Bone marrow (tissue), 2 donors: ENCODE results near the gene YES1.
"Not testable (repeated sequence)": the region's sequence is repeated elsewhere in the genome, so short reads cannot be mapped to it uniquely, and the experiment has no call there.

Experiments
- DNase-seq, 2 donors: peaks; one replicate each; lab custom pipeline; 2025; lab: John Stamatoyannopoulos, UW

The YES1 gene

DNA sequence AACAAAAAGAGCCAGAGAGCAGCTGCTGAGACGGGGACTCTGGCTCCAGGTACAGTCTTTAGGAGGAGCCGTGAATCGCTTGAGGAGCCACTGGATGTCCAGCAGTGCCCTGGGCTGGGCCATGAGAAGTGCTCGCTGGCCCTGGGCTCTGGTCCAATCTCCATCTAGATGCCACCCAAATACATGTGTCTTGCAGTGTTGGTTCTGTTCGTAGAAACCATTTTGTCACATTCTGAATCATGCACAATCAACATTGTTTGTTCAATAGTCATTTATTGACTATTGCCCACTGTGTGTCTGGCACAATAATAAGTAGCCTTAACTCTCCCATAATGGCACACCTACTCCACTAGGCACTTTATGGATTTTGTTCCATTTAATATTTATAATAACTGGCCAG is 128.5 kb downstream of the YES1 start:
- no peak for DNase-seq

DNA sequence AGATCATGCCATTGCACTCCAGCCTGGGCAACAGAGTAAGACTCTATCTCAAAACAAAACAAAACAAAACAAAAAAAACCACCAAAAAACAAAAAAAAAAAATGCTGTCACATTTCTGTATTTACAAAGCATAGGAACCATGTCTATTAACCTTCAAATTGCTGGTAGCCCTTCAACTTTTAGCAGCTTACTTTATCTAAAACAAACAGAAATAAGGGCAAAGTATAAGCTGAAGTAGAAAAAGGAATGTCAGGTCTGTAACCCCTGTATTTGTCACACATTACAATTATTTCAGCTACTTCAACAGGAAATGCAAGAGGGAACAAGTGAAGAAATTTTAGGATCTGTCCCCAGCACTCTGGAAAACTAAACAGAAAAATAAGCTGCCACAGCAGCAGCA is 129.2 kb downstream of the YES1 start:
- DNase-seq, result no peak

DNA sequence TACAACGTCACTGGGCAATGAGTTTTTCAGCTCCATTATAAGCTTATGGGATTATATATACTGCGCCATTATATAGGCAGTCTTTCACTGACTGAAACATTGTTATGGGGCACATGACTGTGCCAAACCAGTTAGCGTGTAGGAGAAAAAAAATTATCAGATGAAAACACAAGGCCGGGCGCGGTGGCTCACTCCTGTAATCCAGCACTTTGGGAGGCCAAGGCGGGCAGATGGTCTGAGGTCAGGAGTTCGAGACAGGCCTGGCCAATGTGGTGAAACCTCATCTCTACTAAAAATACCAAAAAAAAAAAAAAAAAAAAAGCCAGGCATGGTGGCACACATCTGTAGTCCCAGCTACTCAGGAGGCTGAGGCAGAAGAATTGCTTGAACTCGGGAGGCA is 129.6 kb downstream of the YES1 start:
- not testable (repeated sequence) for DNase-seq

DNA sequence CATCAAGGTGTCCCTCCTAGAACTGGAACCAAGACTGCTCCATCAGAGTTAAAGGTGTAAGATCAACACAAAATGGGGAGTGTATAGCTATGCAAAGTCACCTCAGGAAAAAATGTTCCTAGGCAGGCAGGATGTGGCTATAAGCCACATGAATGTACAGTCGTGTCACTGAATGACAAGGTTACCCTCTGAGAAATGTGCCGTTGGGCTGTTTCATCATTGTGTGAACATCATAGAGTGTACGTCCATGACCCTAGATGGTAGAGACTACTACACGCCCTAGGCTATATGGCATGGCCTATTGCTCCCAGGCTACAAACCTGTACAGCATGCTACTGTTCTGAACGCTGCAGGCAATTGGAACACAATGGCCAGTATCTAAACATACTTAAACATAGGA is 130.1 kb downstream of the YES1 start:
- DNase-seq, result no peak

DNA sequence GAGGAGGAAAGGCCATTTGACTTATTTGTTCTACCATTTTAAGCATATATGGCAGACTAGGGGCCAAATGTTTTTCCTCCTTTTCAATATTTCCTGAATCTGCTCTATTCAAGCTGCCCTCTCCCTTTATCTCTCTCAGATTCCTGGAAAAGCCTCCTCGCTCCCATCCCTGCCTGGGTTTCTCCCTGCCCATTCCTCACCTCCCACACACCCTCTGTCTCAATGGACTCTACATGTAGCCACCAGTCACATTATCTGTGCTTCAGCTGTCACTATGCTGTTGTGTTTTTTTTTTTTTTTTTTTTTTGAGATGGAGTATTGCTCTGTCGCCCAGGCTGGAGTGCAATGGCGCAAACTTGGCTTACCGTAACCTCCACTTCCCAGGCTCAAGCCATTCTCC is 131.7 kb downstream of the YES1 start:
- DNase-seq, result no peak

DNA sequence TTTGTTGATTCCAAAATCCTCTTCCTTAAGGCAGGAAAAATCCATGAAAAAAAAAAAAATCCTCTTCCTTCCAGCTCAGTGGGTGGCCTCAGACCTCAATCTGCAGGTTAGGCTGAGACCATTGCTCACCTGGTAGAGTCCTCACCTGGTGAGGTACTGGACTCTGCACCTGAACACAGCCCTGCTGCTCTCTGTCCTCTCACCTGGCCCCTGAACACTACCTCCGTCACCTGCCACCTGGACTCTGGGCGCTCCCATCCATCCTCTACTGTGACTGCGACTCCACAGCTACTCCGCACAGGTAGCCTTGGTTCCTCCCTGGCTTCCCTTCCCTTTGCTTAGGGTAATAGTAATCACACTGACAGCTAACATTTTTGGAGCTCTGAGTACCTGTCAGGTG is 132.5 kb downstream of the YES1 start:
- no peak for DNase-seq

DNA sequence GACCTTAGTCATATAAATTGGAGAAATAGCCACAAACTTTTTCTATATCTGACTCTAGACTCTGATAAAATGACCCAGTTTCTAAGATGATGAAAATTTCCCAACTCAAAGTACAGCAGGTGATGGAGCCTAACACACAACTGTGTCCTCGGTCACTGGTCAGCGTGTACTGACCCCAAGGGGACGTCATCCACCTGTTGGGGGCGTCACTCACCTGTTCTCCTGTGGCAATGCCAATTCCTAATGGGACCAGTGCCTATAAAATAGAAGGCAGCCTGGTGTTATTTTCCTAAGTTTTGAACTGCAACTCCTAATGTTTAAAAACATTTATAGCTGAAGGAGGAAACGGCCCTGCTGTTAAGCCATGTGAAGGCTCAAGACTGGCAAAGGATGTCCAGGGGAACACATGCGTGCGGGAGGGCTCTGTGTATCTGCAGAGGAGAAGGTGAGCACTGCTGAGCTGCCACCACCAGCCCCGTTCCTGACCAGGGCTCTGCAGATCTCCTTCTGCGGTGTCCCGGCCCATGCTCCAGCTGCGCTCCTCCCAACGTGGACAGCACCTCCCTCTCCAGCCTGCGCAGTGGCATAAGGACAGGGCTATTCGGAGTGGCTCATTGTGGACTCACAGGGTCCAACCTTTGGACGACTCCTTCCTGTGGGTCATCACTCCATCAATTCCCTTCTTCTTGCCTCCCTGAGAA is 133.4 kb downstream of the YES1 start:
- no peak for DNase-seq

DNA sequence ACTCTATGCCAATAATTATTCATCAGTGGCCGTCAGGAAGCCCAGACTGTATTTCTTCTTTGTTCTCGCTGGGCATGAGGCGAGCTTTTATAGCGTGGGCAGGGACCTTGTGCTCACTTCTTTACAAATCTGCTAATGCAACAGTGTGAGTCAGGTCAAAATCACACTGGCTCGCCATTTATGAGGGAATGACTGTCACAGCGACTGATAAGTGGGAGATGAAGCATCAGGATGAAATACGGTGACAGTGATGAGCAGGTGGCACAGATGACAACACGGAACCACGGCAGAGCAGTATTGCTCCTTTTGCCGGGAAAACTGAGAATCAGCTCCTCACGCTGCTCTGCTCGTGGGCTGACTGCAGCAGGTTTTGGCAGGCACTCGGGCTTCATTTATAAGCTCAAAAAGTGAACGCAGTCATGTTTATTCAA is 134.1 kb downstream of the YES1 start:
- DNase-seq, result no peak

DNA sequence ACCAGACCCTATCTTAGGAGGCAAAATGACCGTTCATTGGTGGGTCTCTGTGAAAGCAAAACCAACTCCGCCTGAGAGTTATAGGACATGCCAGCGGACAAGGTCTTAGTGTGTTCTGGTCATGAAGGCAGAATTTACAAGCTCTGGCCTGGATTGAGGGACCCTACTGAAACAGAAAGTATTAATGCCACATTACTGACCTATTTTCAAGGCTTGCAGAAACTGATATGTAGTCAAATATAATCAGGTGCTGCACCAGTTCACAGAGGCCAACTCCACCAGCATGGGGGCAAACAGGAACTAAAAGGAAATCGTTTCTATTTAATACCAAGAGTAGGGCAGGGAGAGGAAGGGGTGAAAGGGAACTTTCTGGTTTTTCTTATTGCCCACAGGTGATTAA is 134.9 kb downstream of the YES1 start:
- DNase-seq, result no peak

DNA sequence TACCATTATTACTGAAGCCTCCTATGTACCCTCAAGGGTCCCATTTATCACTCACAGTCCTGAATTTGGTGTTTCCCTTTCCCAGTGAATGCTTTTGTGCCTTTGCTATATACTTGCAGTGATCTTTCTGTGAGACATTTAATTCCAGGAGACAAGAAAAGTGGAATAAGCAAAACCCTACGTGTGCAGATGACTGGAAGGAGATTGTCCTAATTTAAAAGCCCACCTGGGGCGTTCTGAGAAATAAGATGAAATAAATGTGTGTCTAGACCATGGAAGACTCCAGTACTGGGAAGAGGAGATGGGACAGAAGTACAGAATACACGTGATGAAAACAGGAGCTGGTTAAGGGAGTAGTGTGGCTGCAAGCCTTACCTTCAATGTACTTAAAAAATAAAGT is 135.3 kb downstream of the YES1 start:
- DNase-seq, result no peak

DNA sequence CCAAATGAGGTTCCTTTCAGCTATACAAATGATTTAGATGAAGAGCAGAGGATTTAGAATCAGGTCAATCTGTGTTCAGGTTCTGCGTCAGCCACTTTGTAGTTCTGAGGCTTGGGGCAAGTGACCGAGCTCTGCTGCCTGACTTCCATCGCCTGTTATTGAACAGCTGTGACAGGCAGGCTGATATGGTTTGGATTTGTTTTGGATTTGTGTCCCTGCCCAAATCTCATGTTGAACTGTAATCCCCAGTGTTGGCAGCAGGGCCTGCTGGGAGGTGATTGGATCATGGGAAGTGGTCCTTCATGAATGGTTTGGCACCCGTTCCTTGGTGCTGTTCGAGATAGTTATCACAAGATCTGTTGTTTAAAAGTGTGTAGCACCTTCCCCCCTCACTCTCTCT is 136.0 kb downstream of the YES1 start:
- no peak for DNase-seq

DNA sequence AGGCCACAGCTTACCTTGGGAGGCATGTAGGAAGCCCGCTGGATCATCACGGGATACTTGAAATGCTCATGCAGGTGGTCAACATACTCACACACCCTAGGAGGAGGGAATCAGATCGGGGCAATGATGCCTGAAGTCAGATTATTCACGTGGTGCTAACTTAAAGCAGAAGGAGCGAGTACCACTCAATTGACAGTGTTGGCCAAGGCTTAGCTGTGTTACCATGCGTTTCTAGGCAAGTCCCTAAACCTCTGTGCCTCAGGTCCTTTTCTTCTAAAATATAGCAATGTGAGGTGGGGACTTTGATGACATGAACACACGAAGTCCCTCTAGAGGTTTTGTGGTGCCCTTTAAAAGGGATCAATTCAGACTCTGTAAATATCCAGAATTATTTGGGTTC is 136.7 kb downstream of the YES1 start:
- no peak for DNase-seq

DNA sequence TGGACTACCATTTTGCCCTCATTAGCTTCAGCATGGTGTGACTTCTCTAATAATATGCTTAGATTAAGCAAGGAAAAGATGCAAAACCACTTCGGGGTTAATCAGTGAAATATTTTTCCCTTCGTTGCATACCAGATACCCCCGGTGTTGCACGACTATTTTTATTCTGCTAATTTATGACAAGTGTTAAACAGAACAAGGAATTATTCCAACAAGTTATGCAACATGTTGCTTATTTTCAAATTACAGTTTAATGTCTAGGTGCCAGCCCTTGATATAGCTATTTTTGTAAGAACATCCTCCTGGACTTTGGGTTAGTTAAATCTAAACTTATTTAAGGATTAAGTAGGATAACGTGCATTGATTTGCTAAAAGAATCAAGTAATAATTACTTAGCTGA is 138.3 kb downstream of the YES1 start:
- no peak for DNase-seq

DNA sequence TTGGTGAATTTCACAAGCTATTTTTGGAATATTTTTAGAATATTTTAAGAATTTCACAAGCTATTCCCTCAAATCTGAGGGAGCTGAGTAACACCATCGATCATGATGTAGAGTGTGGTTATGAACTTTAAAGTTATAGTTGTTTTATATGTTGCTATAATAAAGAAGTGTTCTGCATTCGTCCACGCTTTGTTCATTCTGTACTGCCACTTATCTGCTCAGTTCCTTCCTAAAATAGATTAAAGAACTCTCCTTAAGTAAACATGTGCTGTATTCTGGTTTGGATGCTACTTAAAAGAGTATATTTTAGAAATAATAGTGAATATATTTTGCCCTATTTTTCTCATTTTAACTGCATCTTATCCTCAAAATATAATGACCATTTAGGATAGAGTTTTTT is 138.7 kb downstream of the YES1 start:
- DNase-seq, result no peak
